GM23338 (cell line): ENCODE measurements around the gene RAI14. TPM values are rescaled to one million over a fixed set of nuclear protein-coding genes. Genes with fewer than 3 reads are reported as not detected.

ENCODE experiments used
- ATAC-seq: fragments of 200-7000 bp; cut with Tn5 transposase; 3 replicates; pipeline ENCODE4 v1.9.1; 2020
- DNase-seq: peaks from one replicate; pipeline ENCODE4 v3.0.0-alpha.2; 2015; ENCODE audit warnings: low spot score
- H2AFZ ChIP-seq: fragments of 200-600 bp; sonication (generic); 2 replicates; pipeline ENCODE4 v1.8.0; 2016; ENCODE audit warnings: antibody characterized with exemption, mild to moderate bottlenecking, moderate library complexity
- H3F3A ChIP-seq: fragments of 200-600 bp; sonication (generic); replicated peaks from 2 replicates; pipeline ENCODE4 v1.8.0; 2017; ENCODE audit warnings: antibody characterized with exemption, mixed run types, low read depth
- H3K27ac ChIP-seq: fragments of 200-600 bp; sonication (generic); 2 replicates; pipeline ENCODE4 v1.6.1; 2016; ENCODE audit warnings: low read depth
- H3K27me3 ChIP-seq: fragments of 200-600 bp; sonication (generic); 2 replicates; pipeline ENCODE4 v1.8.0; 2016; ENCODE audit warnings: mild to moderate bottlenecking, mixed run types, moderate library complexity; ENCODE audit not compliant: insufficient read depth
- H3K36me3 ChIP-seq: fragments of 200-600 bp; sonication (generic); 2 replicates; pipeline ENCODE4 v1.8.0; 2016; ENCODE audit warnings: mild to moderate bottlenecking; ENCODE audit not compliant: insufficient read depth
- H3K4me1 ChIP-seq: fragments of 200-600 bp; sonication (generic); 2 replicates; pipeline ENCODE4 v1.8.0; 2016; ENCODE audit warnings: mild to moderate bottlenecking, moderate library complexity; ENCODE audit not compliant: insufficient read depth
- H3K4me2 ChIP-seq: fragments of 200-600 bp; sonication (generic); 2 replicates; pipeline ENCODE4 v1.7.1; 2017; ENCODE audit warnings: mixed run types
- H3K4me3 ChIP-seq: fragments of 200-600 bp; sonication (generic); 2 replicates; pipeline ENCODE4 v1.6.1; 2016; ENCODE audit warnings: mixed run types
- H3K79me2 ChIP-seq: fragments of 200-600 bp; sonication (generic); replicated peaks from 2 replicates; pipeline ENCODE4 v1.8.0; 2017; ENCODE audit warnings: mild to moderate bottlenecking; ENCODE audit not compliant: insufficient read depth
- H3K9me2 ChIP-seq: fragments of 200-600 bp; sonication (generic); 2 replicates; pipeline ENCODE4 v1.8.0; 2017; ENCODE audit not compliant: insufficient read depth
- H4K20me1 ChIP-seq: fragments of 200-600 bp; sonication (generic); replicated peaks from 2 replicates; pipeline ENCODE4 v1.8.0; 2017; ENCODE audit warnings: mild to moderate bottlenecking; ENCODE audit not compliant: insufficient read depth
- H3K27ac Mint-ChIP-seq: 2 replicates; pipeline ENCODE4 v1.8.0; 2020; ENCODE audit warnings: inconsistent platforms, mild to moderate bottlenecking, moderate library complexity, mixed read lengths
- H3K27me3 Mint-ChIP-seq: 3 replicates; pipeline ENCODE4 v1.8.0; 2022; ENCODE audit warnings: low read depth, mild to moderate bottlenecking, moderate library complexity, mixed read lengths, inconsistent platforms; ENCODE audit not compliant: insufficient read depth, poor library complexity
- H3K36me3 Mint-ChIP-seq: 3 replicates; pipeline ENCODE4 v1.8.0; 2021; ENCODE audit warnings: low read depth, mild to moderate bottlenecking, inconsistent platforms, moderate library complexity, mixed read lengths
- H3K4me1 Mint-ChIP-seq: 3 replicates; pipeline ENCODE4 v1.8.0; 2020; ENCODE audit warnings: mild to moderate bottlenecking, inconsistent platforms, mixed read lengths
- H3K4me3 Mint-ChIP-seq: 3 replicates; pipeline ENCODE4 v1.8.0; 2021; ENCODE audit warnings: moderate library complexity, mild to moderate bottlenecking, inconsistent platforms, mixed read lengths
- H3K9me3 Mint-ChIP-seq: 3 replicates; pipeline ENCODE4 v1.8.0; 2020; ENCODE audit warnings: moderate library complexity, mild to moderate bottlenecking, inconsistent platforms, mixed read lengths
- CREB1 ChIP-seq: fragments of 250-450 bp; sonication (Bioruptor Pico); IDR thresholded peaks from 2 replicates; pipeline ENCODE4 v1.5.0; 2020; ENCODE audit warnings: low read depth, mild to moderate bottlenecking, moderate library complexity
- EZH2phosphoT487 ChIP-seq: fragments of 200-600 bp; sonication (generic); IDR thresholded peaks from one replicate; pipeline ENCODE4 v1.8.1; 2018; ENCODE audit warnings: antibody characterized with exemption; ENCODE audit not compliant: unreplicated experiment
- JUNB ChIP-seq: IDR thresholded peaks from one replicate; pipeline ENCODE4 v1.6.1; 2016; ENCODE audit warnings: antibody characterized with exemption; ENCODE audit not compliant: unreplicated experiment
- NANOG ChIP-seq: IDR thresholded peaks from 2 replicates; pipeline ENCODE4 v1.6.1; 2016; ENCODE audit warnings: antibody characterized with exemption, borderline replicate concordance
- POLR2AphosphoS5 ChIP-seq: IDR thresholded peaks from 2 replicates; pipeline ENCODE4 v1.6.1; 2016; ENCODE audit warnings: antibody characterized with exemption, low read depth
- STAT1 ChIP-seq: IDR thresholded peaks from one replicate; pipeline ENCODE4 v1.6.1; 2016; ENCODE audit warnings: antibody characterized with exemption; ENCODE audit not compliant: unreplicated experiment
- ZNF114 ChIP-seq: fragments of 250-450 bp; sonication (Bioruptor Pico); IDR thresholded peaks from 2 replicates; pipeline ENCODE4 v1.5.0; 2020; ENCODE audit warnings: mild to moderate bottlenecking, moderate library complexity
- ZNF331 ChIP-seq: fragments of 250-450 bp; sonication (Bioruptor Pico); IDR thresholded peaks from 2 replicates; pipeline ENCODE4 v1.5.0; 2020; ENCODE audit warnings: low read depth, mild to moderate bottlenecking, moderate library complexity
- polyA plus RNA-seq: library from polyadenylated mRNA; unstranded; fragments of >200 nt; fragmentation: Nextera tagmentation; extraction: Ambion mirVana; gene quantifications from 2 replicates; pipeline ENCODE4 v1.2.1, GENCODE V29; 2016
- total RNA-seq: library from RNA; depleted of rRNA; stranded (reverse); fragments of >200 nt; shearing (Covaris generic); gene quantifications from 2 replicates; pipeline ENCODE4 v1.2.3, GENCODE V29; 2014
- TF ChIP-seq, protein P1 (sequence below): IDR thresholded peaks from one replicate; pipeline ENCODE4 v1.6.1; 2018; ENCODE audit warnings: antibody characterized with exemption; ENCODE audit not compliant: unreplicated experiment
- TF ChIP-seq, protein P2 (sequence below), 2 experiments: fragments of 200-600 bp in 1 of 2; sonication (generic) in 1 of 2; conservative IDR thresholded peaks; 2 replicates each; pipeline versions ENCODE4 v1.5.1 to v1.6.1; 2016 to 2017; ENCODE audit warnings: antibody characterized with exemption in 2 of 2, low read depth in 2 of 2, mild to moderate bottlenecking in 2 of 2, moderate library complexity in 1 of 2
- TF ChIP-seq, protein P3 (sequence below): fragments of 250-450 bp; sonication (Bioruptor Pico); IDR thresholded peaks from 2 replicates; pipeline ENCODE4 v1.5.0; 2020; ENCODE audit warnings: mild to moderate bottlenecking, moderate library complexity

RAI14 gene
- total and polyA plus RNA-seq, 2 experiments from 2014 or later, result 58.8 to 95.8 TPM

DNA sequence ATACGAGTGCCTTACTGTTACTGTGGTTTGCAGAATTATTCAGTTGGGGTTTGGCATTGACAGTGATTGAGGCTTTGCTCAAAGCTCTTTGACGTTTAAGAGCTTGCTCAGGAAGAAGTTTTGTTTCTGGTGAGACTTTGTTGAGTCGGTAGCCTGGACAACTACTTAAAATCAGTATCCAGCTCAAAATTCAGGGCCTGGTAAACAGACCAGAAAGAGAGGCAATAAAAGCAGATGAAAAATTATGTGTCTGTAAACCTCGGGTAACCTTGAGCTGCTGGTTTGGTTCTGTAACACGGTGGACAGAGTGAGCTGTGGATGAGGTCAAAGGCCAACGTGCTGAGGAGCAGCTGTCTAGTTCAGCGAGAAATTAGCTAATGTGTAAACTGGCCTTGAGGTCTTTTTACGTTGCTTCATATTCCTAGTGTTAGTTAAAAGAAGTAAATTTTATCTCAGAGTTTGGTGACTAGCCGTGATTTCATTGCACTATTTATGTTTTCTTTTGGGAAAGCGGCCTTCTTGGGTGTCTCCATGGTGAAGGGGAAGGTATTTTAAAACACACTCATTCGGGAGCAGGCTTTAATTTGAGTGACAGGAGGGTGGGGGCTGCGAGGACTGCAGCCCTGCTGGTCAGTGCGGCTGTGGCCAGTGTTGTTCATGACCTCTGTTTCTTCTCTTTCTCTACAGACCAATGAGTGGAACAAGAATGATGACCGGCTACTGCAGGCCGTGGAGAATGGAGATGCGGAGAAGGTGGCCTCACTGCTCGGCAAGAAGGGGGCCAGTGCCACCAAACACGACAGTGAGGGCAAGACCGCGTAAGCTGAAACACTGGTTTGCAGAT, 100.9 kb downstream of the RAI14 start:
- no peak overlapping the region for H3K4me2 ChIP-seq
- H2AFZ ChIP-seq, result no peak overlapping the region
- H3K27ac Mint-ChIP-seq, result no peak overlapping the region
- peaks cover 15% of the 10 kb centered on the region; the same call in 2 of the 3 replicates for H3K9me3 Mint-ChIP-seq
- peaks cover 25% of the 10 kb centered on the region for H3K36me3 ChIP-seq
- H3K79me2 ChIP-seq, result peaks cover 93% of the 10 kb centered on the region
- H3K4me3 ChIP-seq, result no peak overlapping the region
- H3K36me3 Mint-ChIP-seq, result peaks cover 54% of the 10 kb centered on the region
- 0 out of 2 replicates have a peak, but pooled peaks cover 3% of the 10 kb centered on the region for H3F3A ChIP-seq
- H3K4me3 Mint-ChIP-seq, result no peak overlapping the region
- H3K9me2 ChIP-seq, result no peaks in the 10 kb centered on the region
- peaks cover 5% of the 10 kb centered on the region; the same call in 2 of the 3 replicates for H3K4me1 Mint-ChIP-seq
- ATAC-seq, result no peak
- no peaks in the 10 kb centered on the region for H3K27me3 Mint-ChIP-seq
- H3K27me3 ChIP-seq, result no peaks in the 10 kb centered on the region
- DNase-seq, result no peak
- H3K4me1 ChIP-seq, result peaks cover 3% of the 10 kb centered on the region; the same call in 1 of the 2 replicates
- H4K20me1 ChIP-seq, result 0 out of 2 replicates have a peak, but pooled peaks cover 4% of the 10 kb centered on the region
- H3K27ac ChIP-seq, result peak overlapping the region; percentile 50; the same call in 1 of the 2 replicates
- TF ChIP-seq STAT1 (no peak), CREB1 (CRISPR knock-in tag) (no peak), ZNF331 (CRISPR knock-in tag) (no peak), ZNF114 (CRISPR knock-in tag) (no peak), POLR2AphosphoS5 (no peak), NANOG (no peak), JUNB (no peak), EZH2phosphoT487 (no peak)
- TF ChIP-seq, protein P1, sequence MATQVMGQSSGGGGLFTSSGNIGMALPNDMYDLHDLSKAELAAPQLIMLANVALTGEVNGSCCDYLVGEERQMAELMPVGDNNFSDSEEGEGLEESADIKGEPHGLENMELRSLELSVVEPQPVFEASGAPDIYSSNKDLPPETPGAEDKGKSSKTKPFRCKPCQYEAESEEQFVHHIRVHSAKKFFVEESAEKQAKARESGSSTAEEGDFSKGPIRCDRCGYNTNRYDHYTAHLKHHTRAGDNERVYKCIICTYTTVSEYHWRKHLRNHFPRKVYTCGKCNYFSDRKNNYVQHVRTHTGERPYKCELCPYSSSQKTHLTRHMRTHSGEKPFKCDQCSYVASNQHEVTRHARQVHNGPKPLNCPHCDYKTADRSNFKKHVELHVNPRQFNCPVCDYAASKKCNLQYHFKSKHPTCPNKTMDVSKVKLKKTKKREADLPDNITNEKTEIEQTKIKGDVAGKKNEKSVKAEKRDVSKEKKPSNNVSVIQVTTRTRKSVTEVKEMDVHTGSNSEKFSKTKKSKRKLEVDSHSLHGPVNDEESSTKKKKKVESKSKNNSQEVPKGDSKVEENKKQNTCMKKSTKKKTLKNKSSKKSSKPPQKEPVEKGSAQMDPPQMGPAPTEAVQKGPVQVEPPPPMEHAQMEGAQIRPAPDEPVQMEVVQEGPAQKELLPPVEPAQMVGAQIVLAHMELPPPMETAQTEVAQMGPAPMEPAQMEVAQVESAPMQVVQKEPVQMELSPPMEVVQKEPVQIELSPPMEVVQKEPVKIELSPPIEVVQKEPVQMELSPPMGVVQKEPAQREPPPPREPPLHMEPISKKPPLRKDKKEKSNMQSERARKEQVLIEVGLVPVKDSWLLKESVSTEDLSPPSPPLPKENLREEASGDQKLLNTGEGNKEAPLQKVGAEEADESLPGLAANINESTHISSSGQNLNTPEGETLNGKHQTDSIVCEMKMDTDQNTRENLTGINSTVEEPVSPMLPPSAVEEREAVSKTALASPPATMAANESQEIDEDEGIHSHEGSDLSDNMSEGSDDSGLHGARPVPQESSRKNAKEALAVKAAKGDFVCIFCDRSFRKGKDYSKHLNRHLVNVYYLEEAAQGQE, result no peak
- TF ChIP-seq, protein P2, sequence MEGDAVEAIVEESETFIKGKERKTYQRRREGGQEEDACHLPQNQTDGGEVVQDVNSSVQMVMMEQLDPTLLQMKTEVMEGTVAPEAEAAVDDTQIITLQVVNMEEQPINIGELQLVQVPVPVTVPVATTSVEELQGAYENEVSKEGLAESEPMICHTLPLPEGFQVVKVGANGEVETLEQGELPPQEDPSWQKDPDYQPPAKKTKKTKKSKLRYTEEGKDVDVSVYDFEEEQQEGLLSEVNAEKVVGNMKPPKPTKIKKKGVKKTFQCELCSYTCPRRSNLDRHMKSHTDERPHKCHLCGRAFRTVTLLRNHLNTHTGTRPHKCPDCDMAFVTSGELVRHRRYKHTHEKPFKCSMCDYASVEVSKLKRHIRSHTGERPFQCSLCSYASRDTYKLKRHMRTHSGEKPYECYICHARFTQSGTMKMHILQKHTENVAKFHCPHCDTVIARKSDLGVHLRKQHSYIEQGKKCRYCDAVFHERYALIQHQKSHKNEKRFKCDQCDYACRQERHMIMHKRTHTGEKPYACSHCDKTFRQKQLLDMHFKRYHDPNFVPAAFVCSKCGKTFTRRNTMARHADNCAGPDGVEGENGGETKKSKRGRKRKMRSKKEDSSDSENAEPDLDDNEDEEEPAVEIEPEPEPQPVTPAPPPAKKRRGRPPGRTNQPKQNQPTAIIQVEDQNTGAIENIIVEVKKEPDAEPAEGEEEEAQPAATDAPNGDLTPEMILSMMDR (conservative IDR thresholded peaks at IDR 0.05; ENCODE audit: low read depth in 2 of 2), result no peak
- TF ChIP-seq, protein P3, sequence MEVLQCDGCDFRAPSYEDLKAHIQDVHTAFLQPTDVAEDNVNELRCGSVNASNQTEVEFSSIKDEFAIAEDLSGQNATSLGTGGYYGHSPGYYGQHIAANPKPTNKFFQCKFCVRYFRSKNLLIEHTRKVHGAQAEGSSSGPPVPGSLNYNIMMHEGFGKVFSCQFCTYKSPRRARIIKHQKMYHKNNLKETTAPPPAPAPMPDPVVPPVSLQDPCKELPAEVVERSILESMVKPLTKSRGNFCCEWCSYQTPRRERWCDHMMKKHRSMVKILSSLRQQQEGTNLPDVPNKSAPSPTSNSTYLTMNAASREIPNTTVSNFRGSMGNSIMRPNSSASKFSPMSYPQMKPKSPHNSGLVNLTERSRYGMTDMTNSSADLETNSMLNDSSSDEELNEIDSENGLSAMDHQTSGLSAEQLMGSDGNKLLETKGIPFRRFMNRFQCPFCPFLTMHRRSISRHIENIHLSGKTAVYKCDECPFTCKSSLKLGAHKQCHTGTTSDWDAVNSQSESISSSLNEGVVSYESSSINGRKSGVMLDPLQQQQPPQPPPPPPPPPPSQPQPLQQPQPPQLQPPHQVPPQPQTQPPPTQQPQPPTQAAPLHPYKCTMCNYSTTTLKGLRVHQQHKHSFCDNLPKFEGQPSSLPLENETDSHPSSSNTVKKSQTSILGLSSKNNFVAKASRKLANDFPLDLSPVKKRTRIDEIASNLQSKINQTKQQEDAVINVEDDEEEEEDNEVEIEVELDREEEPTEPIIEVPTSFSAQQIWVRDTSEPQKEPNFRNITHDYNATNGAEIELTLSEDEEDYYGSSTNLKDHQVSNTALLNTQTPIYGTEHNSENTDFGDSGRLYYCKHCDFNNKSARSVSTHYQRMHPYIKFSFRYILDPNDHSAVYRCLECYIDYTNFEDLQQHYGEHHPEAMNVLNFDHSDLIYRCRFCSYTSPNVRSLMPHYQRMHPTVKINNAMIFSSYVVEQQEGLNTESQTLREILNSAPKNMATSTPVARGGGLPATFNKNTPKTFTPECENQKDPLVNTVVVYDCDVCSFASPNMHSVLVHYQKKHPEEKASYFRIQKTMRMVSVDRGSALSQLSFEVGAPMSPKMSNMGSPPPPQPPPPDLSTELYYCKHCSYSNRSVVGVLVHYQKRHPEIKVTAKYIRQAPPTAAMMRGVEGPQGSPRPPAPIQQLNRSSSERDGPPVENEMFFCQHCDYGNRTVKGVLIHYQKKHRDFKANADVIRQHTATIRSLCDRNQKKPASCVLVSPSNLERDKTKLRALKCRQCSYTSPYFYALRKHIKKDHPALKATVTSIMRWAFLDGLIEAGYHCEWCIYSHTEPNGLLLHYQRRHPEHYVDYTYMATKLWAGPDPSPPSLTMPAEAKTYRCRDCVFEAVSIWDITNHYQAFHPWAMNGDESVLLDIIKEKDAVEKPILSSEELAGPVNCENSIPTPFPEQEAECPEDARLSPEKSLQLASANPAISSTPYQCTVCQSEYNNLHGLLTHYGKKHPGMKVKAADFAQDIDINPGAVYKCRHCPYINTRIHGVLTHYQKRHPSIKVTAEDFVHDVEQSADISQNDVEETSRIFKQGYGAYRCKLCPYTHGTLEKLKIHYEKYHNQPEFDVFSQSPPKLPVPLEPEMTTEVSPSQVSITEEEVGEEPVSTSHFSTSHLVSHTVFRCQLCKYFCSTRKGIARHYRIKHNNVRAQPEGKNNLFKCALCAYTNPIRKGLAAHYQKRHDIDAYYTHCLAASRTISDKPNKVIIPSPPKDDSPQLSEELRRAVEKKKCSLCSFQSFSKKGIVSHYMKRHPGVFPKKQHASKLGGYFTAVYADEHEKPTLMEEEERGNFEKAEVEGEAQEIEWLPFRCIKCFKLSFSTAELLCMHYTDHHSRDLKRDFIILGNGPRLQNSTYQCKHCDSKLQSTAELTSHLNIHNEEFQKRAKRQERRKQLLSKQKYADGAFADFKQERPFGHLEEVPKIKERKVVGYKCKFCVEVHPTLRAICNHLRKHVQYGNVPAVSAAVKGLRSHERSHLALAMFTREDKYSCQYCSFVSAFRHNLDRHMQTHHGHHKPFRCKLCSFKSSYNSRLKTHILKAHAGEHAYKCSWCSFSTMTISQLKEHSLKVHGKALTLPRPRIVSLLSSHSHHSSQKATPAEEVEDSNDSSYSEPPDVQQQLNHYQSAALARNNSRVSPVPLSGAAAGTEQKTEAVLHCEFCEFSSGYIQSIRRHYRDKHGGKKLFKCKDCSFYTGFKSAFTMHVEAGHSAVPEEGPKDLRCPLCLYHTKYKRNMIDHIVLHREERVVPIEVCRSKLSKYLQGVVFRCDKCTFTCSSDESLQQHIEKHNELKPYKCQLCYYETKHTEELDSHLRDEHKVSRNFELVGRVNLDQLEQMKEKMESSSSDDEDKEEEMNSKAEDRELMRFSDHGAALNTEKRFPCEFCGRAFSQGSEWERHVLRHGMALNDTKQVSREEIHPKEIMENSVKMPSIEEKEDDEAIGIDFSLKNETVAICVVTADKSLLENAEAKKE (CRISPR knock-in tag), result no peak
